HG03571 (cell line): Measurements from ENCODE around the gene DUSP12.
A peak's percentile ranks its signal among the peaks of the same experiment; 100 is the strongest.
"Not testable (repeated sequence)": the region's sequence is repeated elsewhere in the genome, so short reads cannot be mapped to it uniquely, and the experiment has no call there.

ENCODE experiments used
- ATAC-seq: cut with Tn5 transposase; IDR thresholded peaks from one replicate; pipeline ENCODE4 v1.9.1; 2021; ENCODE audit not compliant: unreplicated experiment

Gene DUSP12, protein sequence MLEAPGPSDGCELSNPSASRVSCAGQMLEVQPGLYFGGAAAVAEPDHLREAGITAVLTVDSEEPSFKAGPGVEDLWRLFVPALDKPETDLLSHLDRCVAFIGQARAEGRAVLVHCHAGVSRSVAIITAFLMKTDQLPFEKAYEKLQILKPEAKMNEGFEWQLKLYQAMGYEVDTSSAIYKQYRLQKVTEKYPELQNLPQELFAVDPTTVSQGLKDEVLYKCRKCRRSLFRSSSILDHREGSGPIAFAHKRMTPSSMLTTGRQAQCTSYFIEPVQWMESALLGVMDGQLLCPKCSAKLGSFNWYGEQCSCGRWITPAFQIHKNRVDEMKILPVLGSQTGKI

DNA sequence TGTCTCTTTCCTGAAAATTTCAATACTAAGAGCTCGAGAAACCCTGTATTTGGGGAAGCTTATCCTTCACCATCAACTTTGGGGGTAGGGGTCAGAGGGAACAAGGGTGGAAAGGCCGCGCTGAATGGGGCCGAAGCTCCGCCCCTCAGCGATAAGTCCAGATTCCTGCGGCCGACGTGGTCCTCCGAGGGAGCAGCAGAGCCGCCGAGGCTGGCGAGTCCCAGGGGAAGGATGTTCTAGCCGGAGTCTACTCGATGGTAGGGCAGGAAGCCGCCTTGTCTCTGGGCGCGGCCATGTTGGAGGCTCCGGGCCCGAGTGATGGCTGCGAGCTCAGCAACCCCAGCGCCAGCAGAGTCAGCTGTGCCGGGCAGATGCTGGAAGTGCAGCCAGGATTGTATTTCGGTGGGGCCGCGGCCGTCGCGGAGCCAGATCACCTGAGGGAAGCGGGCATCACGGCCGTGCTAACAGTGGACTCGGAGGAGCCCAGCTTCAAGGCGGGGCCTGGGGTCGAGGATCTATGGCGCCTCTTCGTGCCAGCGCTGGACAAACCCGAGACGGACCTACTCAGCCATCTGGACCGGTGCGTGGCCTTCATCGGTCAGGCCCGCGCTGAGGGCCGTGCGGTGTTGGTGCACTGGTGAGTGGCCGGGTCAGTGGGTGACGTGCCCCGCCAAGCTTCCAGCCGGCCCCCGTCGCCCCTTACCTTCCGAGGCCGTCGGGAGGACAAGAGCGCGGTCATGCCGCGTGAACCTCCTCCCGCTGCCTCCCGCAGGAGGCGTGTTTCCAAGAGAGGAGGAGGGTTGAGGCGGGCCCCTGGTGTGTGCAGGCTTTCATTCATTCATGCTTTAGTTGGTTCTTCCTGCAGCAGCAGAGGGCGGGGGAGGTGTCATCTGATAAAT, at the start of gene DUSP12:
Gene DUSP12 (plus strand): TSS at position 278 of the 899 bp plus-strand sequence. CDS start 16 bp downstream, at position 294.
- peak; percentile 95 for ATAC-seq

DNA sequence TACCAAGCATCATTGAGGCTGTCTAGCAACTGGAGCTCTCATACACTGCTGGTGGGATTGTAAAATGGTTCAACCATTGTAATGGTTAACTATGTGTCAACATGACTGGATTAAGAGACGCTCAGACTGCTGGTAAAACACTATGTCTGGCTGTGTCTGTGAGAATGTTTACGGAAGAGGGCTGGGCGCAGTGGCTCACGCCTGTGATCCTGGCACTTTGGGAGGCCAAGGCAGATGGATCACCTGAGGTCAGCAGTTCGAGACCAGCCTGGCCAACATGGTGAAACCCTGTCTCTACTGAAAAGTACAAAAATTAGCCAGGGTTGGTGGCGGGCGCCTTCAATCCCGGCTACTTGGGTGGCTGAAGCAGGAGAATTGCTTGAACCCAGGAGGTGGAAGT, 47.3 kb upstream of the DUSP12 start:
- ATAC-seq = no peak

- peak; percentile 40 for ATAC-seq
These were observed 44.0 kb upstream of the DUSP12 start for GRCh38 chr1:161705537-161705936.

GRCh38 chr1:161706113-161706481, 43.5 kb upstream of the DUSP12 start:
- ATAC-seq = no peak

DNA sequence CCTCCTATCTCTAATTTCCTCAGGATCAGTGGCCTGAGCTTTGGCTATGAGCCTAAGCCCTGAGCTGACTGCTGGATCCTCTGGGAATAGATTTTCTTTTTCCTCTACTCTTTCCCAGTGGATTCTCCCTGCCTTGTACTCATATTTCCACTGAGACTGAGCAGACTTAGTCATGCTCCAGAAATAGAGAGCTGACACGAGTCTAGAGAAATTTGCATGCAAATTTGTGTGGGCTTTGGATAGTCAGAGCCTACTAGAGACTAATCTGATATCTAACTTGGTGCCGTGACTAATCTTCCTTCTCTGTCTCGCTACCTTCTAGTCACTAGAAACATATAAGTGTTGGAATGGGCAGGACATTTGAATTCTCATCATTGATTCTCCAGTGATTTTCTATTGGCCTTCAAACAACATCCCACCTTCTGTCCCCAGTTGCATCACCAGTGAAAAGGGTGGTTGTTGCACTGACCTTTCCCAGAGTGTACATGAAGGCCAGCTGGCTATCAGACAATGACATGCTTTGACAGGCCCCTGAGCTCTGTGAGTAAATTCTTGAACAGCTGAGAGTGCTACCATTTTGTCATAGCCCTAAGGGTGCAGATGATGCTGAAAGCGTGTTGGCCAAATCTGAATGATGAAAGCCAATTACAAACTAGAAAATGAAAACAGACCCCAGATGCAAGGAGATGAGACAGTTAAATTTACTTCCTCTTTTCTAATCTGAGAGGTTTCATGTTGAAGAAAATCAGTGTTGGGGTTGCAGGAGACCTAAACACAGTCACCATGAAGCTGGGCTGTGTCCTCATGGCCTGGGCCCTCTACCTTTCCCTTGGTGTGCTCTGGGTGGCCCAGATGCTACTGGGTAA, 42.9 kb upstream of the DUSP12 start, which contains the start of gene FCRLA:
Gene FCRLA (plus strand): TSS at position 748 of the 866 bp plus-strand sequence. CDS start 36 bp downstream, at position 784.
- ATAC-seq = peak; percentile 55

DNA sequence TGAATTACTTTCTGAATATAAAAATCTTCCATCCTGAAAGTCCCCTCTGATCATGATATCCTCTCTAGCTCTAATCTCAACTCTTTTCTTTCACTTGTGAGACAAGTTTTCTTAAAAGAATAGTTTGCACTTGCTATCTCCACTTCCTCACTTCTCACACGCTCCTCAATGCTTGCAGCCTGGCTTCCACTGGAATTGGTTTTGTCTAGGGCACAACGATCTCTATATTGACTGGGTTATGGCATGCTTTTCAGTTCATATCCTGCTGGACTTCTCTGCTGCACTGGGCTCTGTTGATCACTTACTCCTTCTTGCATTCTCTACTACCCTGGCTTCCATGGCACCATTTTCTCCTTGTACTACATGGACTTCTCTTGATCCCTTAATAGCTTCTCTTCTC, 42.1 kb upstream of the DUSP12 start:
- ATAC-seq = no peak

- ATAC-seq = no peak
These were observed 40.2 kb upstream of the DUSP12 start for GRCh38 chr1:161709373-161709772.

GRCh38 chr1:161710560-161710959, 39.0 kb upstream of the DUSP12 start:
- ATAC-seq = no peak

DNA sequence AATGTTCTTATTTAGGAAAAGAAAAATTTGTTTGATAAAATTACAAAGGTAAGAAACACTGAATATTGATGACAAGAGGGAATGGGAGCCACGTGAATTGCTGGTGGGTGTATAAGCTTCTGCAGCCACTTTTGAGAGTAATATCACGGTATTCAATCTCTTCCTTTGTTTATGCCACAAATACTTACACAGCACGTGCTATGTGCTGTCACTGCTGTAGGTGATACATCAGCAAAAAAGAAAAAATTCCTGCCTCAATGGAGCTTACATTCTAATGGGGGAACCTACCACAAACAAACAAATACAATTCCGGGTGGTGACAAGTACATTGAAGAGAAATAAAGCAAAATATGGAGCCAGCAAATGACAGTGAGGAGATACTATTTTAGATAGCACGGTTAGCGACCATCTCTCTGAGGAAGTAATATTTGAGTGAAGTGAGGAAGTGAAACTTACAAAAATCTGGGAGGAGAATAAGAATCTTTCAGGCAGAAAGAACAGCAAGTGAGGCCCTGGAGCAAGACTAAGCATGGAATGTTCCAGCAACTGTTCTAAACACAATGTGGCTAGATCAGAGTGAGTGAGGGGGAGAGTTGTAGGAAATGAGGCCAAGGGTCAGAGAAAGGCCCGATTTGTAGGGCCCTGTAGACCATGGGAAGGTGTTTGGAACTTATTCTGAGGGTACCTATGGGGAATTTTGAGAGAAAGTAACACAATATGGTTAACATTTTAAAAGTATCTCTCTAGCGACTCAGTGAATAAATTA, 30.8 kb upstream of the DUSP12 start:
- peak; percentile 56 for ATAC-seq

DNA sequence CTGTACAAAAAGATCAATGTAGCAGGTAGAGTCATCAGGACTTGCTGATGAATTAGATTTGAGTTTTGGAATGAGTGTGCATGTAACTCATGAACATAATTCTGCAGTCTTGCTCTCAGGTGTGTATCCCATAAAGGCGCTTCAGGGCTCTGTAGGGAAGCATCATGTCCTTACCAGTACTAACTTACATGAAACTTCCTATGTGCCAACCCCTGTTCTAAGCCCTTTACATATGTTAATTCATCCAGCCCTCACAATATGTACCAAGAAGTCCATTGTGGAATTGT, 30.3 kb upstream of the DUSP12 start:
- ATAC-seq = peak; percentile 54

DNA sequence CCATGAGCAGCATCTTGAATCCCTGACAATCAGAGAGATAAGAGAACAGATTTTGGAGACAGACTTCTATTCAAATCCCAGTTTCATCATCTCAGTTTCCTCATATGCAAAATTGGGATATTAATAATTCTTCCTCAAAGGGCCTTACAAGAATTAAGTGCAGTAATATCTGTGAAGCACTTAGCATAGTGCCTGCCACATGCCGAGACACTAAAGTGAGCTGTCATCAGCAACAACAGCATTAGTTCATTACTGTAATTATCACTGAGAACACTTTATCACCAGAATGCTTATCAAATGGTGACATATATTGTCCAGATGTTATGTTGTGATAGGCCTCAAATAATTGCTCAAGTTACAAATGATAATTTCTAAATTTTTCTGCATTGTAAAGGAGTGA, 29.2 kb upstream of the DUSP12 start:
- no peak for ATAC-seq

DNA sequence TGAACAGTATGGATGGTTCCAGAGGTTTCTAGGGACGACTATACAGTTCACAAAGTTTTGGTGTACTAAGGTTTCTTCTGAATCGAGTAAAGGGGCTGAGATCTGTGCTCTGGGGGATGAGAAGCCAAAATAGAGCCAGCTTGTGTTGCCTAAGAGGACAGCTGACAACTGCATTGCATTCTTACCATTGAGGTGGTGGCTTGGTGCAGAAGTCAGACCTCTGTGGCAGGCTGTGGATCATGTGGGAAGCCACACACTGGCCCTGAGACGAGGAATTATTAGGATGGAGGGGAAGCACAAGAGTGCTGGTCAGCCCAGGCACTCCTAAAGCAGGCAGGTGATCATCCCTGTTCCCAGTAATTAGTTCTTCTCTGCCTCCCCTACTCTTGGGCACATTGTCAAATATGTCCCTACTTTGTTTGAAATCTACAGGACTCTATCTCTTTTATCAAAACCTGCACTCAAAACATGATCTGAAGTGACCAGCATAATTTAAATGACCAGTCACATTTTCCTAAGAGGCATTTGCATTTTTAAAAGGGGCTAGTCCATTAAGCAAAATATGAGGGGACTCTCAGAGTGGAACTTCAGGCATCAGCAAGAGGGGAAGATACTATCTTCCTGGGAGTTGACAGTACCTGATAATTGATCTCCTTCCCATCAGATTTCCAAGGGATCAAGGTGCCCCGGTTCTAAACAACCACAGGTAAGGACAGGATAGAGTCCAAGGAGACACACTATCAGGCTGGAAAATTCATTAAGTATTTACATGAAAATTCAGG, 28.4 kb upstream of the DUSP12 start, which contains the start of gene FCRLB:
Gene FCRLB (plus strand): TSS at position 589 of the 782 bp plus-strand sequence. CDS start 1,129 bp downstream, outside the sequence.
- no peak for ATAC-seq

DNA sequence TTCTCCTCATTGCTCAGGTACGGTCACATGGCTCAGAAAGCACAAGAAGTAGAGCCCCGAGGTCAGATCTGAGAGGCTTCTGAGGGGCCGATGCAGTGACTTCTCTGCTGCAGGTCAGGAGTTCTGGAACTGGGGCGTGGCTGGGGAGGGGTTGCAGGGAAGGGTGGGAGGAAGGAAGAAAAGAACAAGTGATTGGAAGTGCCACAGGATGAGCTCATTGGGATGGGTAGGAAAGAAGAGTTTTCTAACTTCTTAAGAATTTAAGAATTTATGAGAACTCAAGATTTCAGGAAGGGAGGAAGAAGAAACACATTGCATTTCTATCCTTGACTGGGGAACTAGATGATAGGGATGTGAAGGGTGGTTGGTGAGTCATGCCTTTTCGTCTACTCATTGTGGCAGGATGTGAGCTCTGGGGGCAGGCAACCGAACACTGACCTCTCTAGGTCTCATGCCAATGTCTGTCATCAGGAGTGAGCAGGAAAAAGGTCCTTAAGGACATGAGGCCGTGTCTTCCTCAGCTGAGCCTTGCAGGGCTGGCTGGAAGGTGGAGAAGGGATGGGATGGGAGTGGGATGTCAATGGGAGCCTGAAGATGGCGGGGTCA, 27.7 kb upstream of the DUSP12 start:
- no peak for ATAC-seq

DNA sequence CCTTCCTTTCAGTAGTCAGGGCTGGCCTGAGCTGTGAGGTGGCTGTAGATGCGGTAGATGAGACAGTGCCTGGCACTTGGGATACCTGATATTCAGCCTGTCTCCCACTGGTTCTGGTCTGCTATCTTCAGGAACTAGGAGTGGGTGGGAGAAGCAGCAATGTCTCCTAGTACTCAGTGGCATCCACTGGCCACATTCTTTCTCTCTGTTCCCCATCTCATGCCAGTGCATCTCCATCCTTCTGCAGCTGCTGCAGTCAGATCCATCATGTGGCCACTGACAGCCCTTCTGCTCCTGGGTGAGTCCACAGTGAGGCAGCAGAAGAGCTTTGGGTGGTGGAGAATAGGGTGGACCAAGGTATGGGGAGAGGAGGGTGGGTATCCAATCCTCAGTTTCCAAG, 27.2 kb upstream of the DUSP12 start:
- ATAC-seq = no peak

DNA sequence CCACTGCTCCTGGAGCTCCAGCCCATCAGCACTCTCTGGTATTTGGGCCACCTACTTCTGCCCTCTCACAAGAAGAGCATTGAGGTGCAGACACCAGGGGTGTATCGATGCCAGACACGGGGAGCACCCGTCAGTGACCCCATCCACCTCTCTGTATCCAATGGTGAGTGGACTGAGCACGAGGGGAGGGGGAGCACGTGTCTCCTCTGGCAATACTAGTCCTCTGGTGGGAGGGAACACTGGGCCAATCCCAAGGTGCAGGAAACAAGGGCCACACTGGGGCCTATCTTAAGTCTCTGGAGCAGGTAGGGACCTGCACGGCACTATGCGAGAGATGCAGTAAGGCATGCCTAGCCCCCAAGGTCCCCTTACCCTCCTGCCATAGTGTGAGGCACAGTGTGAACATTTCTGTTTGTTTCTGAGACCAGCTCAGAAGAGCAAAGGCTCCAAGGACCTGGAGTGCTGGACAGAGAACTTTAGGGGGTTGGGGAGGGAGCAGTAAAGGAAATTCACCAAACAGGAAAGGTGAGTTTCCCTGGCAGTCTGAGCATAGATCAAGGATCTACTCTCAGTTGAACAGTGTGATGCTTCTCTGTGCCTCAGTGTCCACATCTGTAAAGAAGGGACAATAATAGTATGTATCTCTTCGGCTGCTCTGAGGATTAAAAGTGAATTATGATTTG, 26.0 kb upstream of the DUSP12 start:
- no peak for ATAC-seq

DNA sequence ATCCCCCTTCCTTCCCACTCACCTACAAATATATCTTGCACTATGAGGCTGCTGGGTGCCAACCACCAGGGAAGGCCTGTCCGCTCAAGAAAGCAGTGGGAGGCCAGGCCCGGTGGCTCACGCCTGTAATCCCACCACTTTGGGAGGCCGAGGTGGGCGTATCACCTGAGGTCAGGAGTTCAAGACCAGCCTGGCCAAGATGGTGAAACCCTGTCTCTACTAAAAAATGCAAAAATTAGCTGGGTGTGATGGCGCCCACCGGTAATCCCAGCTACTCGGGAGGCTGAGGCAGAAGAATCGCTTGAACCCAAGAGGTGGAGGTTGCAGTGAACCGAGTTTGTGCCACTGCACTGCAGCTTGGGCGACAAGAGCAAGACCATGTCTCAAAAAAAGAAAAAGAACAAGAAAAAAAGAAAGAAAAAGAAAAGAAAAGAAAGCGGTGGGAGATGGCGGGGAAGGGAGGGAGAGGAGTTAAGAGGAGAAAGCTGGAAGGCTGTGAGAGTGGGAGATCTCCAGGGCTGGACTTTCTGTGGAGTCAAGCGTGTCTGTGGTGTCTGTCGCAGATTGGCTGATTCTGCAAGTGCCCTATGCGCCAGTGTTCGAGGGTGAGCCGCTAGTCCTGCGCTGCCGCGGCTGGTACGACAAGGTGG, 24.2 kb upstream of the DUSP12 start:
- not testable (repeated sequence) for ATAC-seq

- ATAC-seq = peak; percentile 19
These were observed 23.6 kb upstream of the DUSP12 start for GRCh38 chr1:161725908-161726472.
